HG03139 (cell line): Measurements from ENCODE around the gene SMC3.
"Not testable (repeated sequence)": the region's sequence is repeated elsewhere in the genome, so short reads cannot be mapped to it uniquely, and the experiment has no call there.

Experiments used
- ATAC-seq: cut with Tn5 transposase; IDR thresholded peaks from one replicate; pipeline ENCODE4 v1.9.1; 2021; ENCODE audit not compliant: unreplicated experiment

The SMC3 gene

GRCh38 chr10:110567201-110568054 lies at the start of gene SMC3:
SMC3 (plus strand) TSS chr10:110567695; CDS start chr10:110567817, 122 bp downstream.
- peak; percentile 83 for ATAC-seq

GRCh38 chr10:110522365-110522988 lies 45.0 kb upstream of the SMC3 start:
- ATAC-seq: no peak

- ATAC-seq: no peak
These were observed 43.8 kb upstream of the SMC3 start for GRCh38 chr10:110523736-110524135.

- ATAC-seq: no peak
These were observed 43.2 kb upstream of the SMC3 start for GRCh38 chr10:110524179-110524858.

GRCh38 chr10:110524859-110525232 lies 42.6 kb upstream of the SMC3 start:
- no peak for ATAC-seq

- ATAC-seq: no peak
These were observed 41.9 kb upstream of the SMC3 start for GRCh38 chr10:110525349-110526260.

GRCh38 chr10:110527731-110528171 lies 39.7 kb upstream of the SMC3 start:
- no peak for ATAC-seq

GRCh38 chr10:110528224-110528996 lies 39.1 kb upstream of the SMC3 start:
- ATAC-seq: no peak

- ATAC-seq: peak; percentile 40
These were observed 38.4 kb upstream of the SMC3 start for GRCh38 chr10:110528997-110529524.

GRCh38 chr10:110529596-110530011 lies 37.9 kb upstream of the SMC3 start:
- no peak for ATAC-seq

GRCh38 chr10:110530131-110530831 lies 37.2 kb upstream of the SMC3 start:
- ATAC-seq: no peak

GRCh38 chr10:110531687-110532086 lies 35.8 kb upstream of the SMC3 start:
- no peak for ATAC-seq

- not testable (repeated sequence) for ATAC-seq
These were observed 34.9 kb upstream of the SMC3 start for GRCh38 chr10:110532628-110533027.

- no peak for ATAC-seq
These were observed 34.3 kb upstream of the SMC3 start for GRCh38 chr10:110533149-110533548.

- ATAC-seq: no peak
These were observed 32.9 kb upstream of the SMC3 start for GRCh38 chr10:110534571-110534970.

- ATAC-seq: peak; percentile 86
These were observed 31.3 kb upstream of the SMC3 start for GRCh38 chr10:110535958-110536891.

GRCh38 chr10:110539091-110539490 lies 28.4 kb upstream of the SMC3 start:
- no peak for ATAC-seq

- ATAC-seq: no peak
These were observed 27.5 kb upstream of the SMC3 start for GRCh38 chr10:110540031-110540430.
